Adrenal gland (tissue), 12 donors: ENCODE results near the gene KCNA3. TPM values are rescaled to one million over a fixed set of nuclear protein-coding genes. Genes with fewer than 3 reads are reported as not detected.

Source experiments
- DNase-seq, 7 donors: peaks; one replicate each; pipeline ENCODE4 v3.0.0-alpha.2; 2019 to 2020
- H3K27ac ChIP-seq, 5 donors: fragments of 200-600 bp; sonication (generic) in 4 of 5; 1 replicate in 3 of 5; 2 replicates in 2 of 5; pipeline versions ENCODE4 v1.5.1 to v1.8.0; 2016 to 2020; ENCODE audit warnings: mild to moderate bottlenecking in 1 of 5
- H3K27me3 ChIP-seq: fragments of 200-600 bp; 2 replicates; pipeline ENCODE4 v1.8.0; 2021
- H3K36me3 ChIP-seq, 2 donors: fragments of 200-600 bp; replicated peaks in 1 of 2; 1 replicate in 1 of 2; 2 replicates in 1 of 2; pipeline versions ENCODE4 v1.5.1 to v1.8.0; 2018 to 2022
- H3K4me1 ChIP-seq, 2 donors: fragments of 200-600 bp; replicated peaks in 1 of 2; 1 replicate in 1 of 2; 2 replicates in 1 of 2; pipeline versions ENCODE4 v1.5.1 to v1.8.0; 2018 to 2021
- H3K4me3 ChIP-seq, 4 donors: fragments of 200-600 bp; sonication (generic) in 3 of 4; one replicate each; pipeline ENCODE4 v1.5.1; 2016 to 2018
- H3K9me3 ChIP-seq, 3 donors: fragments of 200-600 bp; sonication (generic) in 1 of 3; replicated peaks in 1 of 3; 1 replicate in 2 of 3; 2 replicates in 1 of 3; pipeline versions ENCODE4 v1.5.1 to v1.8.0; 2016 to 2021
- POLR2A ChIP-seq, 2 donors: fragments of 450-650 bp; IDR thresholded peaks; one replicate each; pipeline ENCODE4 v1.6.1; 2017; ENCODE audit warnings: antibody characterized with exemption in 2 of 2, mild to moderate bottlenecking in 2 of 2, moderate library complexity in 1 of 2
- WGBS, 4 donors: extraction: QIAGEN DNeasy Blood & Tissue Kit in 2 of 4; methylation state at CpG; one replicate each; pipeline versions ENCODE4 v1.1.5 to v1.1.7; 2013 to 2017; 5-methylcytosine and 5-hydroxymethylcytosine counted together
- intact Hi-C, 2 donors: fragments of 100-400 bp; cut with DNase I; formaldehyde crosslinking; loops; one replicate each; pipeline versions ENCODE4 v1.14.1 to v1.15.0; 2022 to 2023
- polyA plus RNA-seq, 3 donors: library from polyadenylated mRNA; stranded (reverse); fragments of 200-250 nt in 2 of 3; fragments of 350-450 nt in 1 of 3; fragmentation: Illumina TruSeq in 1 of 3; extraction: RNeasy Lipid Tissue Mini Kit (QIAGEN cat#74804) in 1 of 3; gene quantifications; one replicate each; pipeline ENCODE4 v1.2.3, GENCODE V29; 2013 to 2014
- total RNA-seq, 9 donors: library from RNA; depleted of rRNA in 4 of 9; stranded (reverse); fragments of >200 nt in 4 of 9; fragments of 120-200 nt in 1 of 9; fragmentation: NEBNext Ultra II Directional in 1 of 9; extraction: Animal tissue kit (Norgen Biotek cat#: 25700) in 1 of 9; gene quantifications; one replicate each; pipeline versions ENCODE4 v1.1.0 to v1.2.4, GENCODE V29; 2013 to 2023
- TF ChIP-seq, protein P1 (sequence below), 6 experiments: fragments of 450-650 bp in 4 of 6; fragments of 200-600 bp in 2 of 6; sonication (generic) in 1 of 6; IDR thresholded peaks; 1 replicate in 5 of 6; 2 replicates in 1 of 6; pipeline versions ENCODE4 v1.5.1 to v1.8.0; 2016 to 2021; ENCODE audit warnings: antibody characterized with exemption in 6 of 6, mild to moderate bottlenecking in 2 of 6, moderate library complexity in 1 of 6
- donor health status: healthy with polysubstance abuse.
- donor health status: Bipolar disorder and iron deficiency.
- donor health status: DM: yes; HTN: yes; CAD: no.
- donor health status: DM: no; HTN: no; CAD: no.
- donor health status: DM: no; HTN: no; CAD: no.
- donor health status: DM: yes; HTN: yes; CAD: no.

Gene KCNA3
- total and polyA plus RNA-seq, 12 donors: 0.07 to 1.9 (median 0.52) TPM

DNA sequence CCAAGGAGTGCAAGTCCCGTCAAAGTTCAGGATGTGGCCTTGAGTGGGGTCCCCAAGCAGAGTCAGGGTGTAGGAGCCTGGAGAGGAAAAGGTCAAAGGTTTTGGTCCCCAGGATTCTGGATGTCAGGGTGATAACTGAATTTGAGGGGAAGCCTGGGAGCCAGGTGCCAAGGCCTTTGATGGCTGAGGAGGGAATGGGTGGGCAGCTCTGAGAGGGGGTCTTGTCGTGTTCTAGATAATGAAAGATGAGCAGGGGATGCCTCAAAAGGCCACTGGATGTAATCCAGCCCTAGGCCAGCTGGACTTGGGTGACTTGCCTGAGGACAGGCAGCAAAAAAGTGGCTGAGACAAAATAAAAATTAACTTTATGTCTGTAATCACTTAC lies 41.1 kb downstream of the KCNA3 start:
- Histone ChIP-seq H3K27me3 (peaks cover 7% of the 10 kb centered on the region), H3K4me1 (no peaks in the 10 kb centered on the region), H3K4me3 (no peak overlapping the region), H3K9me3 (no peaks in the 10 kb centered on the region), H3K27ac (no peak overlapping the region), H3K36me3 (no peaks in the 10 kb centered on the region)
- 61 to 70% (median 64%) methylated on average over 2 of the region's 2 CpGs for WGBS, 4 donors
- TF ChIP-seq, protein P1, sequence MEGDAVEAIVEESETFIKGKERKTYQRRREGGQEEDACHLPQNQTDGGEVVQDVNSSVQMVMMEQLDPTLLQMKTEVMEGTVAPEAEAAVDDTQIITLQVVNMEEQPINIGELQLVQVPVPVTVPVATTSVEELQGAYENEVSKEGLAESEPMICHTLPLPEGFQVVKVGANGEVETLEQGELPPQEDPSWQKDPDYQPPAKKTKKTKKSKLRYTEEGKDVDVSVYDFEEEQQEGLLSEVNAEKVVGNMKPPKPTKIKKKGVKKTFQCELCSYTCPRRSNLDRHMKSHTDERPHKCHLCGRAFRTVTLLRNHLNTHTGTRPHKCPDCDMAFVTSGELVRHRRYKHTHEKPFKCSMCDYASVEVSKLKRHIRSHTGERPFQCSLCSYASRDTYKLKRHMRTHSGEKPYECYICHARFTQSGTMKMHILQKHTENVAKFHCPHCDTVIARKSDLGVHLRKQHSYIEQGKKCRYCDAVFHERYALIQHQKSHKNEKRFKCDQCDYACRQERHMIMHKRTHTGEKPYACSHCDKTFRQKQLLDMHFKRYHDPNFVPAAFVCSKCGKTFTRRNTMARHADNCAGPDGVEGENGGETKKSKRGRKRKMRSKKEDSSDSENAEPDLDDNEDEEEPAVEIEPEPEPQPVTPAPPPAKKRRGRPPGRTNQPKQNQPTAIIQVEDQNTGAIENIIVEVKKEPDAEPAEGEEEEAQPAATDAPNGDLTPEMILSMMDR (IDR thresholded peaks at IDR 0.05): no peak
- no peak for TF ChIP-seq POLR2A (IDR thresholded peaks at IDR 0.05)
- no peak for DNase-seq
- intact Hi-C loops: loop anchor here (5.0 kb wide), 2 partner anchors 144 to 149 kb away; no protein-coding TSS in a partner anchor

DNA sequence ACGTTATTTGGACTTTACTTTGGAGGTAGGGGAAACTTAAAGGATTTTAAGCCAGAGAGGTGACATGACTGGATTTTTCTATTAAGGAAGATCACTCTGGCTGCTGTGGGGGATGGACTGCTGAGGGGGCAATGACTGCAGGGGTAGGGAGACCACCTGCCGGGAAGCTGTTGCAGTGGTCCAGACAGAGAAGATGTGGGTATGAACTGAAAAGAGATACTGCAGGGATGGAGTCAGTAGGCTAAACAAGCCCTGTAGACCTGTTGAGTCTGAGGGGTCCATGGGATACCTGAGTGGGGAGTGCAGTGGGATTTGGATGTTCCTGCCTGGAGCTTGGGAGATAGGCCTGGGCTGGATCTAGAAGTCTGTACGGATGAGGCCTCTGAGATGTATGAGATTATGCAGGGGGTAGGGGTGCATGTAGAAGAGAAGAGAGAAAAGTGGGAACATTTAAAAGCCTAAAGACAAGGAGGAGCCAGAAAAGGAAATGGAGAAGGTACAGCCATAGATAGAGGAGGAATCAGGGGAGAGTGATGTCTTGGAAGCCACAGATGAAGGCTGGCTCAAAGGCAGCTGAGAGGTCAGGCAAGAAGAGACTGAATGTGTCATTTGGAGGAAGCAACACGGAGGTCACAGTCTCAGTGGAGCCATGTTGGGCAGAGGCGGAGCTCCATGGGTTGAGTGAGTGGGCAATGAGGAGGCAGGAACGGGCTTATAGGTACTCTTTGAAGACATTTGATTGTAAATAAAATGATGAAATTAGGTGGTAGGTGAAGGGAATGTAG lies 42.7 kb downstream of the KCNA3 start:
- 64 to 77% (median 70%) methylated on average over 6 of the region's 6 CpGs for WGBS, 4 donors
- no peak for TF ChIP-seq POLR2A (IDR thresholded peaks at IDR 0.05)
- TF ChIP-seq, protein P1 (IDR thresholded peaks at IDR 0.05): no peak
- Histone ChIP-seq H3K36me3 (no peaks in the 10 kb centered on the region), H3K9me3 (no peaks in the 10 kb centered on the region), H3K4me3 (no peak overlapping the region), H3K27me3 (peaks cover 7% of the 10 kb centered on the region), H3K27ac (no peak overlapping the region), H3K4me1 (no peaks in the 10 kb centered on the region)
- intact Hi-C loops: loop anchor here (2.0 to 5.0 kb wide), 3 partner anchors 135 to 150 kb away; no protein-coding TSS in a partner anchor
- DNase-seq: no peak

DNA sequence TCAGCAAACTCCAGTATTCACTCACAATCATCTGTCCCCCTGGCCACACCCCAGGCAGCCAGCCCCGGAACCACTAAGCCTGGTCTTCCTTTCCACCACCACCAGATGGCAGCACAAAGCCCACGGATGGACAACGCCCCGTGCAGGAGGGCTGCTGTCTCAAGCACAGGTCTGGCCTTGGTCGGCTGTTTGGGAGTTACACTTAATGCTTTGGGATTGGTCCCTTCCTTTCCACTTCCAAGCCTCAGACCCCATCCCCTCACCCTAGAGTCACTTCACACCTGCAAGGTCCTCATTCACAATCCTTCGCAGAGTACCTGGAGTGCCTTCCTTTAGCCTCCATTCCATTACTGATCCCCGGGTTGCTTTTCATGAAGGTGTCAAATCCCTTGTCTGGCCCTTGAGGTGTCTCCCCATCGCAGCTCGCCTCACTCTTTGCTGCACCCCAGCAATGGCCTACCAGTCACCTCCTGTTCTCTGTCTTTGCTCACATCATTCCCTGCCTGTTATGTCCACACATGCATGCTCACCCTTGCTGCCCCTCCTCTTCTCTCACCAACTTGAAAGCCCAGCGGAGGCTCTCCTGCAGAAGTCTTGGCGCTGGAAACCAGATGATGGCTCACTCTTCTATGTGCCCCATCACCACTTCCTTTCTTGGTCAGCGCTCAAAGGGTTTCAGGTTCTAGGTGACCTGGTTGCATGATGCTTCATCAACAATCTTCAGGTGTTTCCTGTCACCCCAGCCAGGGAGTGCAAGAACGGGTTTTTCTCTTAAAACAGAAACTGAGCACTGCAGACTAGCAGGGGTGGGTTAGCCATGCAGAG lies 43.7 kb downstream of the KCNA3 start:
- Histone ChIP-seq H3K27me3 (peaks cover 7% of the 10 kb centered on the region), H3K4me3 (no peak overlapping the region), H3K27ac (no peak overlapping the region), H3K9me3 (no peaks in the 10 kb centered on the region), H3K36me3 (no peaks in the 10 kb centered on the region), H3K4me1 (no peaks in the 10 kb centered on the region)
- intact Hi-C loops: loop anchor here (2.0 to 5.0 kb wide), 3 partner anchors 136 to 151 kb away; no protein-coding TSS in a partner anchor
- 26 to 34% (median 27%) methylated on average over 13 of the region's 13 CpGs for WGBS, 4 donors
- TF ChIP-seq, protein P1 (IDR thresholded peaks at IDR 0.05): peak; percentile 65 to 86 (median 80)
- no peak for TF ChIP-seq POLR2A (IDR thresholded peaks at IDR 0.05)
- peak; percentile 72 to 86 (median 77) for DNase-seq
